Neural cell (in vitro differentiated cells): Measurements from ENCODE around the gene TCEAL4. TPM values are rescaled to one million over a fixed set of nuclear protein-coding genes. Genes with fewer than 3 reads are reported as not detected.

Experiments used
- H2AFZ ChIP-seq: fragments of 200-600, 300-800 bp; sonication (generic), shearing (Covaris generic); 2 replicates; pipeline ENCODE4 v1.6.0; 2014; ENCODE audit warnings: low read depth, mild to moderate bottlenecking, antibody characterized with exemption, low read length, moderate library complexity
- H3F3A ChIP-seq: fragments of 200-600 bp; shearing (Covaris generic); 2 replicates; pipeline ENCODE4 v1.6.1; 2016; ENCODE audit warnings: mild to moderate bottlenecking, moderate library complexity, mixed read lengths, antibody characterized with exemption, low read length; ENCODE audit not compliant: insufficient read depth, poor library complexity, severe bottlenecking
- H3K27ac ChIP-seq: fragments of 200-600, 300-800 bp; sonication (generic), shearing (Covaris generic); 2 replicates; pipeline ENCODE4 v1.5.1; 2014; ENCODE audit warnings: mild to moderate bottlenecking, low read length, moderate library complexity
- H3K27me3 ChIP-seq: fragments of 300-800, 200-600 bp; sonication (generic), shearing (Covaris generic); 2 replicates; pipeline ENCODE4 v1.6.0; 2014; ENCODE audit warnings: mild to moderate bottlenecking, low read depth, low read length, moderate library complexity; ENCODE audit not compliant: insufficient read depth
- H3K36me3 ChIP-seq: fragments of 300-800, 200-600 bp; sonication (generic), shearing (Covaris generic); 2 replicates; pipeline ENCODE4 v1.5.1; 2014; ENCODE audit warnings: mild to moderate bottlenecking, antibody characterized with exemption, low read length, moderate library complexity; ENCODE audit not compliant: insufficient read depth
- H3K4me2 ChIP-seq: fragments of 300-800, 200-600 bp; sonication (generic), shearing (Covaris generic); 2 replicates; pipeline ENCODE4 v1.6.0; 2014; ENCODE audit warnings: mild to moderate bottlenecking, low read length
- H3K4me3 ChIP-seq: fragments of 300-800, 200-600 bp; sonication (generic), shearing (Covaris generic); 2 replicates; pipeline ENCODE4 v1.5.1; 2014; ENCODE audit warnings: mild to moderate bottlenecking, low read length, moderate library complexity
- H3K79me2 ChIP-seq: fragments of 200-600 bp; shearing (Covaris generic); replicated peaks from 2 replicates; pipeline ENCODE4 v1.6.0; 2014; ENCODE audit warnings: mild to moderate bottlenecking, low read length, moderate library complexity; ENCODE audit not compliant: insufficient read depth
- H3K9ac ChIP-seq: fragments of 300-800, 200-600 bp; sonication (generic), shearing (Covaris generic); 2 replicates; pipeline ENCODE4 v1.6.1; 2016; ENCODE audit warnings: mild to moderate bottlenecking, low read length, mixed read lengths
- H3K9me2 ChIP-seq: fragments of 200-600 bp; shearing (Covaris generic); 2 replicates; pipeline ENCODE4 v1.6.1; 2016; ENCODE audit warnings: mild to moderate bottlenecking, low read length, mixed read lengths; ENCODE audit not compliant: insufficient read depth
- H3K9me3 ChIP-seq: fragments of 200-600, 300-800 bp; sonication (generic), shearing (Covaris generic); 2 replicates; pipeline ENCODE4 v1.6.1; 2016; ENCODE audit warnings: mild to moderate bottlenecking, mixed run types, low read length, moderate library complexity, mixed read lengths
- H4K20me1 ChIP-seq: fragments of 200-600 bp; shearing (Covaris generic); 2 replicates; pipeline ENCODE4 v1.6.1; 2016; ENCODE audit warnings: mild to moderate bottlenecking, mixed run types; ENCODE audit not compliant: insufficient read depth
- EP300 ChIP-seq: fragments of 450-650 bp; conservative IDR thresholded peaks from 2 replicates; pipeline ENCODE4 v1.6.1; 2014; ENCODE audit warnings: antibody characterized with exemption, mild to moderate bottlenecking, moderate library complexity; ENCODE audit not compliant: poor library complexity, severe bottlenecking
- EZH2 ChIP-seq: fragments of 200-600, 300-800 bp; shearing (Covaris generic), sonication (generic); IDR thresholded peaks from 2 replicates; pipeline ENCODE4 v1.6.1; 2014; ENCODE audit warnings: antibody characterized with exemption, low read length, borderline replicate concordance, mild to moderate bottlenecking; ENCODE audit not compliant: insufficient read depth, poor library complexity, severe bottlenecking
- MXI1 ChIP-seq: fragments of 450-650 bp; conservative IDR thresholded peaks from 2 replicates; pipeline ENCODE4 v1.6.1; 2014; ENCODE audit warnings: antibody characterized with exemption, mild to moderate bottlenecking; ENCODE audit not compliant: poor library complexity, severe bottlenecking
- POLR2AphosphoS5 ChIP-seq: IDR thresholded peaks from 2 replicates; pipeline ENCODE4 v1.6.1; 2012
- RAD21 ChIP-seq: fragments of 450-650 bp; conservative IDR thresholded peaks from 2 replicates; pipeline ENCODE4 v1.6.1; 2014; ENCODE audit warnings: antibody characterized with exemption, mild to moderate bottlenecking, moderate library complexity
- REST ChIP-seq: IDR thresholded peaks from 2 replicates; pipeline ENCODE4 v1.6.1; 2012; ENCODE audit warnings: borderline replicate concordance
- SMC3 ChIP-seq: fragments of 450-650 bp; conservative IDR thresholded peaks from 2 replicates; pipeline ENCODE4 v1.6.1; 2014; ENCODE audit warnings: antibody characterized with exemption, mild to moderate bottlenecking, moderate library complexity; ENCODE audit not compliant: poor library complexity
- TAF1 ChIP-seq: IDR thresholded peaks from 2 replicates; pipeline ENCODE4 v1.6.1; 2012; ENCODE audit warnings: low read depth
- polyA plus RNA-seq: library from polyadenylated mRNA; depleted of rRNA; stranded (reverse); fragments of >200 nt; gene quantifications from 2 replicates; pipeline ENCODE4 v1.2.3, GENCODE V29; 2014
- TF ChIP-seq, protein P1 (sequence below): fragments of 450-650 bp; IDR thresholded peaks from 2 replicates; pipeline ENCODE4 v1.5.1; 2014; ENCODE audit warnings: antibody characterized with exemption, mild to moderate bottlenecking, moderate library complexity; ENCODE audit not compliant: poor library complexity, severe bottlenecking

TCEAL4 gene
- polyA plus RNA-seq, 1 donor from 2014 or later, result 130 TPM

DNA sequence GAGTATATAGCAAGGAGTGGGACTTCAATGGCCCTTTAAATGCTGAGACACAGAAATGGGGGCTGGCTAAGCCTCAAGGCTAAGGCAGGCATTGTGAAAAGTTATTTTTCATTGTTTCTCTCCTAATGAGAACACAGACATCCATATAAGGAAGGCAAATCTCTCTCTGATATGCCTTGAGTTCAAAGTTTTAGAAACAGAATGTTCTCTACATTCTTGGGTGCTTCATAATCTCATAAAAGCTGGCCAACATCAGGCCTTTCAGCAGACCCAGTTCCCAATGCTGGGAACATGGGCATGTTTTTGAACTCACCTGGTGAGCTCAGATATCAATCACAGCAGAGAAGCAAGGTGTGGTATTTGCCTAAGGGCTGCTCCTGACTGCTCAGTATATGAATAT lies 46.6 kb upstream of the TCEAL4 start:
- Histone ChIP-seq H4K20me1 (no peaks in the 10 kb centered on the region), H3K4me2 (no peak overlapping the region), H3F3A (no peaks in the 10 kb centered on the region), H3K27ac (no peak overlapping the region), H3K4me3 (no peak overlapping the region), H3K9me3 (no peaks in the 10 kb centered on the region), H3K9me2 (no peaks in the 10 kb centered on the region), H3K9ac (no peak overlapping the region), H3K27me3 (no peaks in the 10 kb centered on the region), H3K79me2 (no peaks in the 10 kb centered on the region), H2AFZ (no peak overlapping the region), H3K36me3 (no peaks in the 10 kb centered on the region)
- TF ChIP-seq EZH2, result no peak
- no peak for TF ChIP-seq SMC3
- TF ChIP-seq, protein P1, sequence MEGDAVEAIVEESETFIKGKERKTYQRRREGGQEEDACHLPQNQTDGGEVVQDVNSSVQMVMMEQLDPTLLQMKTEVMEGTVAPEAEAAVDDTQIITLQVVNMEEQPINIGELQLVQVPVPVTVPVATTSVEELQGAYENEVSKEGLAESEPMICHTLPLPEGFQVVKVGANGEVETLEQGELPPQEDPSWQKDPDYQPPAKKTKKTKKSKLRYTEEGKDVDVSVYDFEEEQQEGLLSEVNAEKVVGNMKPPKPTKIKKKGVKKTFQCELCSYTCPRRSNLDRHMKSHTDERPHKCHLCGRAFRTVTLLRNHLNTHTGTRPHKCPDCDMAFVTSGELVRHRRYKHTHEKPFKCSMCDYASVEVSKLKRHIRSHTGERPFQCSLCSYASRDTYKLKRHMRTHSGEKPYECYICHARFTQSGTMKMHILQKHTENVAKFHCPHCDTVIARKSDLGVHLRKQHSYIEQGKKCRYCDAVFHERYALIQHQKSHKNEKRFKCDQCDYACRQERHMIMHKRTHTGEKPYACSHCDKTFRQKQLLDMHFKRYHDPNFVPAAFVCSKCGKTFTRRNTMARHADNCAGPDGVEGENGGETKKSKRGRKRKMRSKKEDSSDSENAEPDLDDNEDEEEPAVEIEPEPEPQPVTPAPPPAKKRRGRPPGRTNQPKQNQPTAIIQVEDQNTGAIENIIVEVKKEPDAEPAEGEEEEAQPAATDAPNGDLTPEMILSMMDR, result no peak
- TF ChIP-seq EP300, result no peak
- no peak for TF ChIP-seq TAF1
- no peak for TF ChIP-seq REST
- no peak for TF ChIP-seq MXI1
- no peak for TF ChIP-seq RAD21
- TF ChIP-seq POLR2AphosphoS5, result no peak

DNA sequence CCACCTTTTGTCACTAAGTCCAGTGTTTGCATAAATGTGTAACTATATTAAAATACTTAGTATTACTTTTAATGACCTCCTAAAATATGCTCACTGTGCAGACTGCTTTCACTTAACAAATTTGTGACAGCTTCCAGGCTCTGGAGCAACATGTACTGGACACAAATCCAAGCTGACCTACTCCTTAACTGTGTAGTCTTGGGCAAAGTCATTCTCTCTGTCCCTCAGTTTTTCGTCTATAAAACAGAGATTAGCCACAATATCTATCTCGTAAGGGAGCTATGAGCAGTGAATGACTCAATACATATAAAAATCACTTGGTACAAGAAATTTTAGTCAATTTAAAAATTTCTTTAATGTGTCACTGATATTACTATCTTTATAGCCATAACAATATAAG lies 45.6 kb upstream of the TCEAL4 start:
- TF ChIP-seq TAF1 (no peak), SMC3 (no peak), MXI1 (no peak)
- Histone ChIP-seq H3F3A (no peaks in the 10 kb centered on the region), H3K4me2 (no peak overlapping the region)

GRCh38 chrX:103540145-103540544 lies 45.2 kb upstream of the TCEAL4 start:
- Histone ChIP-seq H2AFZ (no peak overlapping the region), H3K9me2 (no peaks in the 10 kb centered on the region), H3K36me3 (no peaks in the 10 kb centered on the region), H3F3A (no peaks in the 10 kb centered on the region), H3K79me2 (no peaks in the 10 kb centered on the region), H3K4me2 (no peak overlapping the region), H3K9me3 (no peaks in the 10 kb centered on the region), H3K4me3 (no peak overlapping the region), H3K27me3 (no peaks in the 10 kb centered on the region), H4K20me1 (no peaks in the 10 kb centered on the region), H3K9ac (no peak overlapping the region), H3K27ac (no peak overlapping the region)
- TF ChIP-seq POLR2AphosphoS5, result no peak
- no peak for TF ChIP-seq RAD21
- no peak for TF ChIP-seq EZH2
- TF ChIP-seq EP300, result no peak
- TF ChIP-seq, protein P1, result no peak
- TF ChIP-seq MXI1, result no peak
- TF ChIP-seq REST, result no peak
- no peak for TF ChIP-seq TAF1
- no peak for TF ChIP-seq SMC3

More for the DNA sequence above, 45.6 kb upstream of the TCEAL4 start:
- Histone ChIP-seq H3K9me3 (no peaks in the 10 kb centered on the region), H3K79me2 (no peaks in the 10 kb centered on the region), H2AFZ (no peak overlapping the region), H3K9ac (no peak overlapping the region), H3K9me2 (no peaks in the 10 kb centered on the region), H3K36me3 (no peaks in the 10 kb centered on the region), H4K20me1 (no peaks in the 10 kb centered on the region), H3K27me3 (no peaks in the 10 kb centered on the region), H3K27ac (no peak overlapping the region), H3K4me3 (no peak overlapping the region)
